H7 (cell line): Measurements from ENCODE around the gene FLRT3. TPM values are rescaled to one million over a fixed set of nuclear protein-coding genes. Genes with fewer than 3 reads are reported as not detected.

Experiments used
- DNase-seq: peaks from one replicate; pipeline ENCODE4 v3.0.0; 2012
- H3K27me3 ChIP-seq: 2 replicates; pipeline ENCODE4 v1.6.0; 2011; ENCODE audit warnings: mild to moderate bottlenecking, low read length; ENCODE audit not compliant: control insufficient read depth, insufficient read depth
- H3K36me3 ChIP-seq: replicated peaks from 2 replicates; pipeline ENCODE4 v1.5.1; 2011; ENCODE audit warnings: low read length; ENCODE audit not compliant: control insufficient read depth, insufficient read depth
- H3K4me3 ChIP-seq: 2 replicates; pipeline ENCODE4 v1.5.1; 2011; ENCODE audit warnings: low read depth, mild to moderate bottlenecking, control low read depth, low read length, moderate library complexity; ENCODE audit not compliant: insufficient read depth
- total RNA-seq: library from RNA; depleted of rRNA; stranded (reverse); fragments of >200 nt; shearing (Covaris generic); gene quantifications from 2 replicates; pipeline ENCODE4 v1.2.3, GENCODE V29; 2014; rRNA removed

Gene FLRT3
- total RNA-seq, result 1.7 and 3.2 TPM in 2 replicates

DNA sequence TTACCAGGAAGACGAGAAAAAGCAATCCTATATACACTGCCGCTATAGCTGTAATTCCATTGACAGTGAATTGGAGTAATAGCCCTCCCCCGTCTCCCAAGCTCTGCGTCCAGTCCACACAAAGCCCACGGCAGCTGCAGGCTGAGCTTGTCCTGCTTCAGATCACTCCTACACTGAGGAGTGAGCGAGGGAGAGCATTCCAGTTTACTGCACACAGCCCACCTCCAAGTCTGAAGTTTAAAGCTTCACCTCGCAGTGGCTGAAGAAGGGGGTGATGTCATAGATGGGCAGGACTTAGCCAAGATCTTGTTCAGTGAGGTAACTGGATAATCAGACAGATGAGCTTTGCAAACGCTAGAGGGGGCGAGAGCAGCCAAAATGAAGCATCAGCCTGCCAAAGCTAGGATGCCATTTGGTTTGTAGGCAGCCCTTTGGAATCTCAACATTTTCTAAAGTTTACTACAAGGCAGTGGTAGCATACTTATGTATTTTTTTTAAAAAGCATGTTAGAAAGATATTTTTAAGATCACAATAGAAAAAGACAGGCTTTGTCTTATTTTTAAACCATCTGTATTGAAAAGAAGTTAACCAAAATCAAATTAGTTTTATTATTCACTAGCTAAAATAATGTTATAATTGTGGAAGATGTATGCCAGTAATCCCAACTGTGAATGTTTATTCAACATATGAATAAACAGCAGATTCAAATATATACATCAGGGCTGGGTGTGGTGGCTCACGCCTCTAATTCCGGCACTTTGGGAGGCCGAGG, at the start of gene FLRT3:
Gene FLRT3, minus strand, starts transcription at position 213 of the 772 bp plus-strand sequence. CDS start 10,106 bp downstream, outside the sequence.
- no peaks in the 10 kb centered on the region for H3K36me3 ChIP-seq
- H3K4me3 ChIP-seq, result peak within 1 kb of the TSS; percentile 29
- DNase-seq, result peak; percentile 28
- H3K27me3 ChIP-seq, result no peaks in the 10 kb centered on the region

DNA sequence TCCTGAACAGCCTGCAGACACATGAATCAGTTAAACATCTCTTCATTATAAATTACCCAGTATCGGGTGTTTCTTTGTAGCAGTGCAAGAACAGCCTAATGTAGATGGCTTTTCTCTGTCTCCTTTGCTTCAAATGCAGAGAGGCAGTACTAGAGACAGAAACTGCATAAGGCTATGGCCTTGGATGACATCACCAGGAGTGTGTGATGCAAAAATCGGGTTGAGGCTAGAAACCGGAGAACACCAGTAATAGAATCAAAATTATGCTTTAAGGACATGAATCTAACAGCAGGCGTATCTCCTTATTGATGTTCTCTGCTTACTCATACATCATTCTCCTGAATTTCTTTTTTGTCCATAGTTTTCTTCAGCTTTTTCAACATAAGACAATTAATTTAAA, 49.3 kb upstream of the FLRT3 start:
- Histone ChIP-seq H3K4me3 (no peak overlapping the region), H3K36me3 (no peaks in the 10 kb centered on the region), H3K27me3 (no peaks in the 10 kb centered on the region)
- no peak for DNase-seq

DNA sequence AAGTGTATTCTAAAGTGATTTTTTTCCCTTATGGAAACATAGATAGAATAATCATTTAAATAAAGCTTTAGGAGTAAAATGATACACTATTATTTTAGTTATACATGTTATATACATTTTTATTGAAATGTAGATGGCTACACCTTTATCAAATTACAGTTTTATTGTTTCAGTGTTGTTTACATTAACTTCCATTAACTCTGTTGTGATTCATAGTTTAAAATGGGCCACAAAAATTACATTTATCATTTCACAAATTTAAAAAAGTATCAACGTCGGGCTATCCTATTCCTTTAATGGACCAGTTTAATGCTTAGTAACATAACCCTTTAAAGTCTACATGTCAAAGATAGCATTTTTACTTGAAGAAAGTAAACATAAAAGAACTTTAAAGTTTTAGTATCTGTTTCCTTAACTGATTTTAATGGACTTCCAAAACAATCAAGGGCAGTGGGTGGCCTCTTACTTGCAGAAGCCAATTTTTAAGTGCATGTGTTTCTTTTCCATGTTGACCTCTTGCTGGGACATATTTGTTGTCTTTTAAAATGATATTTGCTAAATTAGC, 47.8 kb upstream of the FLRT3 start:
- no peak for DNase-seq
- no peaks in the 10 kb centered on the region for H3K27me3 ChIP-seq
- H3K36me3 ChIP-seq, result no peaks in the 10 kb centered on the region
- H3K4me3 ChIP-seq, result no peak overlapping the region

DNA sequence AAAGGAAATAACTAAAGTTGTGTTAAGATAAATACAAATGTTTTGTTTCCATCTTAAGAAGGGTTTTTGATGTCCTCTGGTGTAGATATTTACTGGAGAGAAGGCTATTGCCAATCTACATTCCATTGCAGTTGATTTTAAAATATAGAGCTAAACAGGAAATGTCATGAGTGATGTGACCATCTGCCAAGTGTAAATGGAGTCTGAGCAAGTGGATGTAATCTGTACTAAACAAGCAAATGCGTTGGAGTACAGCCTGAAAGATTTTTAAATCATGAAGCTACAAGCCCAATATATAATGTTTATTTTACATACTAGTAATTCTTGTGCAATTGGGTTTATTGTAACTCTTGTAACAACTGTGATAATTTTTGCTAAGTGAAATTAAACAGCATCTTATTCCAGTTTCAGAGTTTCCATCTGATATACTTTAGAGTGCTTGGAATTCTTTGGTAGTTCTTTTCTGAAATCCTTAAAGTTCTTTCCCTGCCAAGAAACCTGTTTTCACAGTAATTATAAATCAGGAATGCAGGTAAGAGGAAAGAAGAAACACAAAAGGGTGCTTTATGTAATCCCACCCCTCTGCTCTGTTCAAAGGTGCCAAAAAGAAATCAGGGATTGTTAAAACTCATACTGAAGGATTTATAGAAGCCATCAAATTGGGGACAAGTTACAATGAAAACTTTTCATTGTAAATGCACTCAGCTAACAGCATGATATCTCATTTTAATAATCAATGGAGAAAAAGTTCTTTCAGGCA, 47.2 kb upstream of the FLRT3 start:
- no peak for DNase-seq
- no peaks in the 10 kb centered on the region for H3K36me3 ChIP-seq
- no peak overlapping the region for H3K4me3 ChIP-seq
- H3K27me3 ChIP-seq, result no peaks in the 10 kb centered on the region

DNA sequence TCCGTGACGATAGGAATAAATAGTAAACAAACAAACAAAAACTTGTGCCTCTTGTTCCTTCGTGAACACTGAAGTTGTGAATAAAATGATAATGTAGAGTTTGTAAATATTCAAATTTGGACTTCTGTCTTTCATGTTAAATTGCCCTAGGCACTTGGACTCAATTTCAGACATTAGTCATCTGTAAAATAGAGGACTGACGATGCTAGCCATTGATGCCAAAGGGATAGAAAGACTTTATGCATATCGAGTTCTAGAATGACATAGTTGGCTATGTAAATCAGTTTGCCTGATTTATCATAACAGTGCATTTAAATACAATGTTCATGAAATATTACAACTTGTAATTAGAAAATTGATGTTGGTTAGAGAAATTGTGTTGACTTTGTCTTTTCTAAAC, 45.9 kb upstream of the FLRT3 start:
- no peak overlapping the region for H3K4me3 ChIP-seq
- DNase-seq, result no peak
- no peaks in the 10 kb centered on the region for H3K27me3 ChIP-seq
- H3K36me3 ChIP-seq, result no peaks in the 10 kb centered on the region

DNA sequence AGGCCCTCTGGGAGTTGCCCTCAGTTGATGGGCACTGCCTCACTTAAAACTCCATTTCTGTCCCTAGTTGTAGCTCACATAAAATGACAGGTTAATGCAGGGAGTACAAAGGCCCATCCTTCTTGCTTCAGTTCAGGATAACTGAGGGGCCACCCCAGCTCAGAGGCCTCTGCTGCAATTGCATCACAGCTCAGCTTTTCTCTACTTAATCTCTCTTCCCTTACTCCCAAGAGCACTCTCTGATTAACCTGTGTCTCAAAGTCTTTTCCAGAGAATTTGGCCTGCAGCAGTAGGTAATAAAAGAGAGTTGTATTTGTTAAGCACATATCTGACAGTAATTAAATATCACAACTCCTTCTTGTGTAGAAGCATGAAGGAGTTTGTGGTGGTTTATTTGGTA, 40.9 kb upstream of the FLRT3 start:
- no peaks in the 10 kb centered on the region for H3K36me3 ChIP-seq
- H3K27me3 ChIP-seq, result no peaks in the 10 kb centered on the region
- no peak overlapping the region for H3K4me3 ChIP-seq
- DNase-seq, result no peak

DNA sequence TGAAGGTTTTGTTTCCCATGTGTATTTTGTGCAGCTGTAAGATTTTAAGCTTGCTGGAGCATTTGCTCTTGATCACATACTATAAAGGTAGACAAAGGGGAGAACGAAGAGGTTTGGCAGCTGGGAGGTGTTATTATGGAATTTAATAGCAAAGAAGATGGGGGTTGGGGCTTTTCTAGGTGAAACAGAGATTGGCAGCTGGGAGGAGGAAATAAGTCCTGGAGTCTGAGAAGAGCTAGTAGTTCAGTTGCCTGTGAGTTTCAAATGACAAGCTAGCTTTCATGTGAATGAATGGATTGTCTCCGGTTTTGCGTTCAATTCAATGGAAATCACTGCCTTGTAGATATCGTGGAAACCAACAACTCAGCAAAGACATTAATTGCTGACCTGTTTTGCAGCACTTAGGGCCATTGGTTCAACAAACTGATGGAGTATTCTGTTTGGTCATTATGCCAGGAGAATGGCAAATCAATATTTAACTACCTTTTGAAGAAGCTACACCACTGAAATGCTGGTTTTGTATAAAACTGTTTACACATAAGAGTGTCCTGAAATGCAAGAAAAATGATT, 38.1 kb upstream of the FLRT3 start:
- H3K4me3 ChIP-seq, result no peak overlapping the region
- no peaks in the 10 kb centered on the region for H3K36me3 ChIP-seq
- H3K27me3 ChIP-seq, result no peaks in the 10 kb centered on the region
- DNase-seq, result no peak

DNA sequence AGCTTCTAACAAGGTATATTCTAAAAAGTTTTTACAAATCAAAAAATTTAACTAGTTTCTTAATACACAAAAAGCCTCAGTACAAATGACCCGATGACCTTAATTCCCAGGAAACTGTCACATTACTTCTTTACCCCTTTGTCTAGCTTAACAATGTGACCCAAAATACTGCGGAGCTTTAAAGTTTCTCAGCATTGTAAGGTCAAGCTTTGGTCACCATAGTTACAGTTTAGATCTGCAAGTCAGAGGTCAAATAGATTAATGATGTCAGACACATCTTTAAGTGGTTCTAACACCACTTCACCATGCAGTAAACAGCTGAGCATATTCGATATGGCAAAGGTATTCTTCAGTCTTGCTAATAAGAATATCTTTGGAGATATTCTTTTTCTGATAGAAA, 36.8 kb upstream of the FLRT3 start:
- H3K36me3 ChIP-seq, result no peaks in the 10 kb centered on the region
- H3K27me3 ChIP-seq, result no peaks in the 10 kb centered on the region
- no peak for DNase-seq
- H3K4me3 ChIP-seq, result no peak overlapping the region

DNA sequence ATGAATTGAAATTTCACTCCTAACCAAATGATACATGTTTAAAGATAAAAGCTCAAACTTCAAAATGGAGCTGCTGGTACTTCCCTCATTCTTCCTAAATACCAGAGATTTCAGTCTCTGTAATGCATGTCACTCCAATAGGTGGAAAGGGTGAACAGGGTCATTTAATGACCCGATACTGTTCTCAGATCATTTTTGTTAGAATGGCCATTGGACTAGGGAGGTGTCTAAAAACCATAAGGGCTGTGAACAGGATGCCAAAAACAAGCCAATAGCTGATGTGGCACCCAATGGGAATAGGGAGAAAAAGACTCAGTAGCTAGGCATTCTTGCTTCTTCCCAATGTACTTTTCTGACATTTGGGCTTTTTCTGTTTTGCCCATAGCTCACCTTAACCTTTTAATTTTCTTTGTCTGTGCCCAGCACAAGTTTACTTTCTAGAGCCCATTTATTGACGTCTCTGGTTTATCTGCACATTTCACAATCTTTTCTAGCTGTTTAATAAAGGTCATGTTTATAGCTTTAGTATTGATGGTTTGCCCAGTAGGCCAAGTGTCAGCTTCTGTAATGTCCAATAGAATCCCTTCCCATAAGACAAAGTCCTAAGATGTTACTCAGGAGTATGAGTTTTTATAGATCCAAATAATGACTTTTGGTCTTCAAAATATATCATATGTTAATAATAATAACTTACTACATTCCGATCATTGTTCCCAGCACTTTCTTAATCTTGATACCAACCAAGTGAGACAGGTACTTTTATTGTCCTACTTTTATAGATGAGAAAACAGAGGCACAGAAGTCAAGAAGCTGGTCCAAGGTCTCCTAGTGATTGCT, 24.3 kb upstream of the FLRT3 start:
- Histone ChIP-seq H3K36me3 (no peaks in the 10 kb centered on the region), H3K27me3 (no peaks in the 10 kb centered on the region), H3K4me3 (no peak overlapping the region)
- no peak for DNase-seq

DNA sequence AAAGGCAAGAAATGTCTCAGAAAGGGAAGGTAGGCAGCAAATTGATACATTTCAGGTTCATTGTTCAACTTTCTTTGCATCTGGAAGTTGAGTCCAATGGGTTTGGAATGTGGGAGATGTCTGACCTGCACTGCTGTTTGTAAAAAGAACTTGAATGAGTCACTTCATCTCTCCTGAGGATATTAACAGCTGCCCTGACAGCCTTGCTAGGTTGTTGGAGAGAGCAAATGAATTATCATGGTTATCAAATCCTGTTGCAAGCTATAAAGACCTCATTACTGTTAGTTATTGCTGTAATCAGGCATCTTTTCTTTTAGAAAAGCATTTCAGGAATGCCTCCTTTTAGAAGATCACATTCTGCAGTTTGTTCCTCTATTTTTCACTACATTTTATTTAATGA, 23.0 kb upstream of the FLRT3 start:
- no peak overlapping the region for H3K4me3 ChIP-seq
- no peaks in the 10 kb centered on the region for H3K27me3 ChIP-seq
- no peak for DNase-seq
- no peaks in the 10 kb centered on the region for H3K36me3 ChIP-seq

DNA sequence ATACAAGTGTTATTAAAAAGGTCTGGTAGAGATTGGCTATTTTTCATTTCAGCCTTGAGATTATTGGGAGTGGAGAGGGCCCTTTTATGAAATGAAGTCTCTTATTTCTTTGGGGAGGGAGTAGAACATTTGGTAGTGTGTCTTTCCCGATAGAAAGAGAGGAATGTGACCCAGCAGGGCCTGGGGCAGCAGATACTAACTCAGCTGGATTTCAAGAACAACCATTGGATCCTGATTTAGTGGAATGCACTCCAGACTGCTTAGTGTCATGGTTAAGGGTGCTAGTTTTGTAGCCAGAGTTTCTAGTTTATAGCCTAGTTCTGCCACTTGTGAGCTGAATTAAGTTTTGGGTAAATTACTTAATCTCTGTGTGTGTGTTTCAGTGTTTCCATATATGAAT, 18.4 kb upstream of the FLRT3 start:
- H3K36me3 ChIP-seq, result no peaks in the 10 kb centered on the region
- no peak for DNase-seq
- H3K4me3 ChIP-seq, result no peak overlapping the region
- no peaks in the 10 kb centered on the region for H3K27me3 ChIP-seq

DNA sequence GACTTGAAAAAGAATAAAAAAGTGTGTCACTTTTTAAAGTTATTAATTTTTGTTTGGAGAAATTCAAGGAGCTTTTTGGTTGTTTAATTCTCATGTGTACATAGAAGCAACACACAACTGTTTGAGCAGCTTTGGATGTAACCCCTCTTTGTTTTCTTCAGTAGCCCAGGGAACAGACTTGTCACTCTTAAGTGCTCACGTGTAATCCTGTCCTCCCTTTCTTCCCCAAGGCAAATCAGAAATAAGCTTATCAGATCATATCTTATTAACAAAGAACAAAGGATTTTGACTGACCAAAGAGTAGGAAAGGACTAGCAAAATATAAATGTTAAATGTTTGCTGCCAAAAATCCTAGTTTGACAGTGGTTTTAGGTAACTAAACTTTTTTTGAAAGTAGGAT, 7.3 kb upstream of the FLRT3 start:
- Histone ChIP-seq H3K4me3 (no peak overlapping the region), H3K27me3 (no peaks in the 10 kb centered on the region), H3K36me3 (no peaks in the 10 kb centered on the region)
- no peak for DNase-seq

DNA sequence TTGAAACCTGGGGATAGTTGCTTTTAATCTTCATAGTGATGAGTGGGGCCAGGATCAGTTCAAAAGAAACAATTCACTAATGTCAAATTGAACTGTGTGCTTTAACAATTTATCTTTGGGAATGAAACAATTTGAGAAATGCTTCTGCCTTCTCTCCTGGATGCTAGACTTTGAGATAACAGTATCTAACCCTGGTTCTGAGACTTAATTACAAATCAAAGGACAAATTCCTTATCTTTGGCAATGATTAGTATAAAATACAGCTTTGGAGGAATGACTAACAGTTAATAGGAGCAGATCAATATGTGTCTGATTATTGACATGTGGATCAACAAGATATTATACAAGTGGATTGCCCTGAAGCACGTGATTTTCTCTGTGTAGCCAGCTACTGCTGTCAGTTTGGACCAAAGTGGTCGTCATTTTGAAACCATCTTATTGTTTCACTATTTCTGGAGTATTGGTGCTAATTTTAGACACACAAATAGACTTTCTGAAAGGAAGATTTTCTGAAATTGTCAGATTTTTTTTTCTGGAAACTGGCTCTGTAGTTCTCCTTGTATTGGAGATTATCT, 6.2 kb upstream of the FLRT3 start:
- Histone ChIP-seq H3K4me3 (no peak overlapping the region), H3K36me3 (no peaks in the 10 kb centered on the region), H3K27me3 (no peaks in the 10 kb centered on the region)
- no peak for DNase-seq

DNA sequence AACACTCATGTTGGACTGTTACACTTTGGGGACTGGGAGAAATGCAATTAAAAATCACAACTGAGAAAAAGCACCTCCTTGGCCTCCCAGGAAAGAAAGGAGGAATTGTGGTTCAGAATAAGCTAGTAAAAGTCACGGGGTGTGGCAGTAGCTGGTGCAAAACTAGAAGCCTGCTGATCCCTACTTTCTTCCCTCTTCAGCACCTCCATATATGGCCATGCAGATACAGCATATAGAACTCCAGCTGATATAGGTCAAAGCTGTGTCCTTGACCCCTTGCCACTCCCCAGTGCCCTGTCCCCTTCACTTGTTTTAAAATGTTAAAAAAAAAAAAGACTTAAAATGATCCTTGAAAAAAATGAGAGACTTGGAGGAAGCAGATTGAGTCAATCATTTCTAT, 5.5 kb upstream of the FLRT3 start:
- H3K4me3 ChIP-seq, result no peak overlapping the region
- no peaks in the 10 kb centered on the region for H3K36me3 ChIP-seq
- no peaks in the 10 kb centered on the region for H3K27me3 ChIP-seq
- no peak for DNase-seq
